PC-9 (cell line): ENCODE data around the gene PLCG2.
"Not testable (repeated sequence)": the region's sequence is repeated elsewhere in the genome, so short reads cannot be mapped to it uniquely, and the experiment has no call there.

Source experiments
- EZH2 ChIP-seq: fragments of 200-600 bp; sonication (generic); IDR thresholded peaks from 2 replicates; pipeline ENCODE4 v1.8.0; 2017; ENCODE audit warnings: antibody characterized with exemption, low read depth
- TF ChIP-seq, protein P1 (sequence below): fragments of 200-600 bp; sonication (generic); conservative IDR thresholded peaks from 2 replicates; pipeline ENCODE4 v1.6.1; 2017; ENCODE audit warnings: mixed run types, antibody characterized with exemption, mild to moderate bottlenecking, moderate library complexity

DNA sequence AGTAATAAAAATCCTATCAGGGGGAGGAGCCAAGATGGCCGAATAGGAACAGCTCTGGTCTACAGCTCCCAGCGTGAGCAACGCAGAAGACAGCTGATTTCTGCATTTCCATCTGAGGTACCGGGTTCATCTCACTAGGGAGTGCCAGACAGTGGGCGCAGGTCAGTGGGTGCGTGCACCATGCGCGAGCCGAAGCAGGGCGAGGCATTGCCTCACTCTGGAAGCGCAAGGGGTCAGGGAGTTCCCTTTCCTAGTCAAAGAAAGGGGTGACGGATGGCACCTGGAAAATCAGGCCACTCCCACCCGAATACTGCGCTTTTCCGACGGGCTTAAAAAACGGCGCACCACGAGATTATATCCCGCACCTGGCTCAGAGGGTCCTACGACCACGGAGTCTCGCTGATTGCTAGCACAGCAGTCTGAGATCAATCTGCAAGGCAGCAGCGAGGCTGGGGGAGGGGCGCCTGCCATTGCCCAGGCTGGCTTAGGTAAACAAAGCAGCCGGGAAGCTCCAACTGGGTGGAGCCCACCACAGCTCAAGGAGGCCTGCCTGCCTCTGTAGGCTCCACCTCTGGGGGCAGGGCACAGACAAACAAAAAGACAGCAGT lies 198.3 kb downstream of the PLCG2 start:
- TF ChIP-seq, protein P1, sequence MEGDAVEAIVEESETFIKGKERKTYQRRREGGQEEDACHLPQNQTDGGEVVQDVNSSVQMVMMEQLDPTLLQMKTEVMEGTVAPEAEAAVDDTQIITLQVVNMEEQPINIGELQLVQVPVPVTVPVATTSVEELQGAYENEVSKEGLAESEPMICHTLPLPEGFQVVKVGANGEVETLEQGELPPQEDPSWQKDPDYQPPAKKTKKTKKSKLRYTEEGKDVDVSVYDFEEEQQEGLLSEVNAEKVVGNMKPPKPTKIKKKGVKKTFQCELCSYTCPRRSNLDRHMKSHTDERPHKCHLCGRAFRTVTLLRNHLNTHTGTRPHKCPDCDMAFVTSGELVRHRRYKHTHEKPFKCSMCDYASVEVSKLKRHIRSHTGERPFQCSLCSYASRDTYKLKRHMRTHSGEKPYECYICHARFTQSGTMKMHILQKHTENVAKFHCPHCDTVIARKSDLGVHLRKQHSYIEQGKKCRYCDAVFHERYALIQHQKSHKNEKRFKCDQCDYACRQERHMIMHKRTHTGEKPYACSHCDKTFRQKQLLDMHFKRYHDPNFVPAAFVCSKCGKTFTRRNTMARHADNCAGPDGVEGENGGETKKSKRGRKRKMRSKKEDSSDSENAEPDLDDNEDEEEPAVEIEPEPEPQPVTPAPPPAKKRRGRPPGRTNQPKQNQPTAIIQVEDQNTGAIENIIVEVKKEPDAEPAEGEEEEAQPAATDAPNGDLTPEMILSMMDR: not testable (repeated sequence)
- not testable (repeated sequence) for TF ChIP-seq EZH2
